ENCODE measurements around the gene NACC2.

NACC2 gene

GRCh38 chr9:135989722-135990467, 105.2 kb downstream of the NACC2 start:
- TF ChIP-seq GATA1 (IDR thresholded peaks at IDR 0.05; ENCODE audit: low read depth, low read length) = no peak
- no peak for TF ChIP-seq POLR2A (IDR thresholded peaks at IDR 0.05; ENCODE audit: low read length)
- no peak for DNase-seq

GRCh38 chr9:135989157-135989556, 105.9 kb downstream of the NACC2 start:
- TF ChIP-seq POLR2A (IDR thresholded peaks at IDR 0.05; ENCODE audit: low read length) = no peak
- no peak for TF ChIP-seq GATA1 (IDR thresholded peaks at IDR 0.05; ENCODE audit: low read depth, low read length)
- no peak for DNase-seq

- TF ChIP-seq POLR2A (IDR thresholded peaks at IDR 0.05; ENCODE audit: low read length) = no peak
- TF ChIP-seq GATA1 (IDR thresholded peaks at IDR 0.05; ENCODE audit: low read depth, low read length) = no peak
- no peak for DNase-seq
These were observed 106.6 kb downstream of the NACC2 start for GRCh38 chr9:135988493-135988892.

GRCh38 chr9:135987838-135988404, 107.2 kb downstream of the NACC2 start:
- TF ChIP-seq POLR2A (IDR thresholded peaks at IDR 0.05; ENCODE audit: low read length) = no peak

GRCh38 chr9:135986605-135987004, 108.5 kb downstream of the NACC2 start:
- no peak for TF ChIP-seq POLR2A (IDR thresholded peaks at IDR 0.05; ENCODE audit: low read length)
- no peak for TF ChIP-seq GATA1 (IDR thresholded peaks at IDR 0.05; ENCODE audit: low read depth, low read length)
- no peak for DNase-seq

More at GRCh38 chr9:135987838-135988404, 107.2 kb downstream of the NACC2 start:
- no peak for DNase-seq

GRCh38 chr9:135985889-135986288, 109.2 kb downstream of the NACC2 start:
- no peak for DNase-seq
- TF ChIP-seq POLR2A (IDR thresholded peaks at IDR 0.05; ENCODE audit: low read length) = no peak
- no peak for TF ChIP-seq GATA1 (IDR thresholded peaks at IDR 0.05; ENCODE audit: low read depth, low read length)

GRCh38 chr9:135985459-135985774, 109.7 kb downstream of the NACC2 start:
- no peak for TF ChIP-seq POLR2A (IDR thresholded peaks at IDR 0.05; ENCODE audit: low read length)
- TF ChIP-seq GATA1 (IDR thresholded peaks at IDR 0.05; ENCODE audit: low read depth, low read length) = no peak
- DNase-seq = no peak

GRCh38 chr9:135984072-135984710, 110.9 kb downstream of the NACC2 start:
- TF ChIP-seq POLR2A (IDR thresholded peaks at IDR 0.05; ENCODE audit: low read length) = no peak
- no peak for TF ChIP-seq GATA1 (IDR thresholded peaks at IDR 0.05; ENCODE audit: low read depth, low read length)
- no peak for DNase-seq

GRCh38 chr9:135983208-135984071, 111.6 kb downstream of the NACC2 start:
- DNase-seq = no peak
- no peak for TF ChIP-seq POLR2A (IDR thresholded peaks at IDR 0.05; ENCODE audit: low read length)
- no peak for TF ChIP-seq GATA1 (IDR thresholded peaks at IDR 0.05; ENCODE audit: low read depth, low read length)

- DNase-seq = no peak
- no peak for TF ChIP-seq GATA1 (IDR thresholded peaks at IDR 0.05; ENCODE audit: low read depth, low read length)
- no peak for TF ChIP-seq POLR2A (IDR thresholded peaks at IDR 0.05; ENCODE audit: low read length)
These were observed 112.4 kb downstream of the NACC2 start for GRCh38 chr9:135982499-135983207.

GRCh38 chr9:135980926-135981630, 114.0 kb downstream of the NACC2 start:
- no peak for TF ChIP-seq POLR2A (IDR thresholded peaks at IDR 0.05; ENCODE audit: low read length)
- TF ChIP-seq GATA1 (IDR thresholded peaks at IDR 0.05; ENCODE audit: low read depth, low read length) = no peak
- DNase-seq = no peak

- TF ChIP-seq GATA1 (IDR thresholded peaks at IDR 0.05; ENCODE audit: low read depth, low read length) = no peak
- no peak for TF ChIP-seq POLR2A (IDR thresholded peaks at IDR 0.05; ENCODE audit: low read length)
- no peak for DNase-seq
These were observed 115.4 kb downstream of the NACC2 start for GRCh38 chr9:135979547-135980166.

All from erythroblast (primary cell).